ENCODE data around the gene LHX3.
A peak's percentile ranks its signal among the peaks of the same experiment; 100 is the strongest.

The LHX3 gene

DNA sequence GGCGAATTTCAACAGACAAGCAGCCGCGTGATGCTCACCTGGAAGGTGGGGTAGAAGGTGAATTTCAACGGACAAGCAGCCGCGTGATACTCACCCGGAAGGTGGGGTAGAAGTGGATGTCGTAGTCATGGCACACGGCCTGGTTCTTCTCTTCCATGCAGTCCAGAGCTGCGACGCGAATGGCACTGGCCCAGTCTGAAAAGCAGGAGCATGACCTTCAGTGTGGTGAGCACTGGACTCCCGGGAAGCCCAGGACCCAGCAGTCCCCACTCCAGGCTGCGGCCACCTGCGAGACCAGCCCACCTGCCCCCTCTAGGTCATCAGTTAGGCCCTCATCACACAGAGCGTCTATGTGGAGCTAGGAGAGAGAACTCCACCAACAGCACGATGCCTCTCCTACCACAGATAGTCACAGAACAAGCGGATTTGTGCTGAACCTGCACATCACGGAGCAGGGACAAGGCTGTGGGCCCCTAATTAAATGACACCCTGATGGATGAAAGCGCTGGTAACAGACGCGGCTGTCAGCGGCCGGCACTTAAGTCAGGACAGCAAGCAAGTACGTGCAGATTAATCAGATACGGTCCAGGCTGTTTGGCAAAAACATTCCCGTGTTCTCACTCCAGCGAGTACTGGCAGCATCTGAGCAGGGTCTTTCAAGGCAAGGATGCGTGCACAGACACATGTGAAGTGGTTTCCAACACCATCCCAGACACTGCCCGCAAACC is 21.9 kb upstream of the LHX3 start:
- TF ChIP-seq, protein P1, sequence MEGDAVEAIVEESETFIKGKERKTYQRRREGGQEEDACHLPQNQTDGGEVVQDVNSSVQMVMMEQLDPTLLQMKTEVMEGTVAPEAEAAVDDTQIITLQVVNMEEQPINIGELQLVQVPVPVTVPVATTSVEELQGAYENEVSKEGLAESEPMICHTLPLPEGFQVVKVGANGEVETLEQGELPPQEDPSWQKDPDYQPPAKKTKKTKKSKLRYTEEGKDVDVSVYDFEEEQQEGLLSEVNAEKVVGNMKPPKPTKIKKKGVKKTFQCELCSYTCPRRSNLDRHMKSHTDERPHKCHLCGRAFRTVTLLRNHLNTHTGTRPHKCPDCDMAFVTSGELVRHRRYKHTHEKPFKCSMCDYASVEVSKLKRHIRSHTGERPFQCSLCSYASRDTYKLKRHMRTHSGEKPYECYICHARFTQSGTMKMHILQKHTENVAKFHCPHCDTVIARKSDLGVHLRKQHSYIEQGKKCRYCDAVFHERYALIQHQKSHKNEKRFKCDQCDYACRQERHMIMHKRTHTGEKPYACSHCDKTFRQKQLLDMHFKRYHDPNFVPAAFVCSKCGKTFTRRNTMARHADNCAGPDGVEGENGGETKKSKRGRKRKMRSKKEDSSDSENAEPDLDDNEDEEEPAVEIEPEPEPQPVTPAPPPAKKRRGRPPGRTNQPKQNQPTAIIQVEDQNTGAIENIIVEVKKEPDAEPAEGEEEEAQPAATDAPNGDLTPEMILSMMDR (conservative IDR thresholded peaks at IDR 0.05; ENCODE audit: control insufficient read depth, insufficient read depth, low read depth, low read length), result no peak
- H3K4me3 ChIP-seq (ENCODE audit: control insufficient read depth, low read depth, low read length), result no peak overlapping the region
- DNase-seq (ENCODE audit: low read depth), result no peak

DNA sequence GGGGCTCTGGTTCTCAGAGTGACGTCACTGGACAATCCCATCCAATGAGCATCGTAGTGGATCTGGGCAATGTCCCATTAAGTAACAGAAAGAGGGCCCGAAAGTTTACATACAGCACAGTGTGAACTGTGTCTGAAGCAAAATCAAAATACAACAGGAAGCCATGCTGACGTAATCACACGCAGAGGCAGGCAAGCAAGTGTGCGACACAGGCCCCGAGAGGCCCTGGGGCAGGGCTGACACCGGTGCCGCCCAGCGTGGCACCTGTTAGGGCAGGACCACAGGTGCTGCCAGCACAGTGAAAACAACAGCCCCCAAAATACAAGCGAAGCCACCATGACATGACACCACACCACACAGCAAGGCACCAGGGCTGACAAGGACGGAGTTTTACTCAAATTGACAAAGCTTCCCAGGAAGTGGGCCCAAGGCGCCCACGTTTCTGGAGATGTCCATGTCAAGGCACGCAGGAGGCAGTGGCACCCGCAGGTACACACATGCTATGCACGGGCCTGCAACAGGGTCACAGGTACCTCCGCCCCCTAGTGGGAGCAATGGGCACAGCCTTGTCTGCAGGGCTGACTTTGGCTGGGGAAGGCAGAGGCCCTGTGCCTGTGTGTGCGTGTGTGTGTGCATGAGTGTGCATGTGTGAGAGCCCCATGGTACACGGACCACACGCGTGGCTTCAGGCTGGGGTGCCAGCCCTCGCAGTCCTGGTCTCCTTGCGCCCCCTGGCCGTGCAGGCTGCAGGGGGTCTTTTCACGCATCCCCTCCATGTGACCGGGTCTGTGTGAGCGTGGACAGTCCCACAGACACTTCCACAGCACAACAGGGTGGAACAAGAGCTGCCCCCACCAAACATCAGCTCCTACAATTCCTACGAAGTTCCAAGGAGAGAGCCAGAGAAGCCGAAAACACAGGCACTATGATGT is 21.1 kb upstream of the LHX3 start:
- DNase-seq (ENCODE audit: low read depth), result peak; percentile 36
- no peak overlapping the region for H3K4me3 ChIP-seq (ENCODE audit: control insufficient read depth, low read depth, low read length)
- TF ChIP-seq, protein P1 (conservative IDR thresholded peaks at IDR 0.05; ENCODE audit: control insufficient read depth, insufficient read depth, low read depth, low read length), result peak; percentile 83

DNA sequence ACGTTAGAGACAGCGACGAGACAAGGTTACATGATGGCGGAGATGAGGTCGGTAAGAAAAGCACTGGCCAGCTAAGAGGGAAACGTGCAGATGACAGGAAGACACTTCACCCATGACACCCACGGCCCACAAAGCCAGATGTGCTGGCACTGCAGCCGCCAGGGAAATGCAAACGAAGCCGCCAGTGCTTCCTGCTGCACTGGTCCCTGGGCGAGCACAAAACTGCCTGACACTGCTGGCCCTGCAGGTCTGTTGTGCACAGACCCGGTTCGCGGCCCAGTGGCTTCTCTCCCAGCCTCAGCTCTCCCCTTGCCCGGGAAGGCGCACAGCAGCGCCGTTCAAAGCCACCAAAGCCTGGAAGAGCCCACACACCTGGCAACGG is 20.4 kb upstream of the LHX3 start:
- H3K4me3 ChIP-seq (ENCODE audit: control insufficient read depth, low read depth, low read length), result no peak overlapping the region
- DNase-seq (ENCODE audit: low read depth), result no peak
- TF ChIP-seq, protein P1 (conservative IDR thresholded peaks at IDR 0.05; ENCODE audit: control insufficient read depth, insufficient read depth, low read depth, low read length), result no peak

DNA sequence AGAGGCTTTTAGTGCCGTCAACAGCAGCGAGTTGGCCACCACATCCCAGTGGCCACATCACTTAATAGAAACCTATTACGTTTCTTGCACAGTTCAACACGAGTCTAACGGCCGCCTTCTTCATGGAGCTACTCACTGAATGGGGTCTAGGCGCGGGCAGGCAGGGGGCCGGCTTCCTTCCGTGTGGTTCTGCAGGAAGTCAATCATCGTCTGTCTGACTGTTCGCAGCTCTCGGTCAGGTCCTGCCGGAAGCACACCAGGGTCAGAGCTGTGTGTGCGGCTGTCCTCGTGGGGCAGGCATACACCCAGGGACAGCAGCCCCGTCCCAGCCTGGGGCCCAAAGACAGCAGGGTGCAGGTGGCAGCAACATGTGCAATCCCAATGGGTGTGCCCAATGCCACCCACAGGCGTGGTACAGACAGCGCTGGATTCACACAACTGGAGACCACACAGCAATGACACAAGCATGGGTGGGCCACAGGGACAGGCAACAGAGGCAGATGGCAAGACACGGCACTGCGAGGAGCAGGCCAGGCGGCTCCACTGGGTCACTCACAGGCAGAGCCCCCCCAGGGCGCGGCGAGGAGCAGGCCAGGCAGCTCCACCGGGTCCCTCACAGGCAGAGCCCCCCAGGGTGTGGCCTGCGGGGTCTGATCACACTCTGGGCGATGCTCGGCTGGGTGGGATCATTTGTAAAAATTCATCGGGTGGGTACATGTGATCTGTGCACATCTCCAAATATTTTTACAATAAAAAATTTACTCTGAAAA is 19.1 kb upstream of the LHX3 start:
- TF ChIP-seq, protein P1 (conservative IDR thresholded peaks at IDR 0.05; ENCODE audit: control insufficient read depth, insufficient read depth, low read depth, low read length), result no peak
- DNase-seq (ENCODE audit: low read depth), result no peak
- H3K4me3 ChIP-seq (ENCODE audit: control insufficient read depth, low read depth, low read length), result no peak overlapping the region

DNA sequence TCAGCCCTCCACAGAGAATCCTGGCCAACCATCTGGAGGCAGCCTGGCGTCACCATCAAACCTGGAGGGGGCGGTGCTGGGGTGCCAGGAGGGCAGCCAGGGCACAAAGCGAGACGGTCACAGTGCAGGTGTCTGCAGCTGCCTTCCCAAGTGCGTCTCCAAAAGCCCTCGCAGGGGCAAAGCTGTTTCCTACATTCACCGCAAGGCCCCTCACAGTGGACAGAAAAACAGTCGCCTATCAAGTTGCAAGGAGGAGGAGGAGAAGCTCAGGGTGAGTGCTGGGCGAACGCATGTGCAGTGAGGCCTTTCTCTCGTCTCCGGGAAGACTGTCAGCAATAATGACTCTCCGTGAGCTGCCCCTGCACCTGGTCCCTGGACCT is 18.0 kb upstream of the LHX3 start:
- DNase-seq (ENCODE audit: low read depth), result no peak
- H3K4me3 ChIP-seq (ENCODE audit: control insufficient read depth, low read depth, low read length), result no peak overlapping the region
- TF ChIP-seq, protein P1 (conservative IDR thresholded peaks at IDR 0.05; ENCODE audit: control insufficient read depth, insufficient read depth, low read depth, low read length), result no peak

DNA sequence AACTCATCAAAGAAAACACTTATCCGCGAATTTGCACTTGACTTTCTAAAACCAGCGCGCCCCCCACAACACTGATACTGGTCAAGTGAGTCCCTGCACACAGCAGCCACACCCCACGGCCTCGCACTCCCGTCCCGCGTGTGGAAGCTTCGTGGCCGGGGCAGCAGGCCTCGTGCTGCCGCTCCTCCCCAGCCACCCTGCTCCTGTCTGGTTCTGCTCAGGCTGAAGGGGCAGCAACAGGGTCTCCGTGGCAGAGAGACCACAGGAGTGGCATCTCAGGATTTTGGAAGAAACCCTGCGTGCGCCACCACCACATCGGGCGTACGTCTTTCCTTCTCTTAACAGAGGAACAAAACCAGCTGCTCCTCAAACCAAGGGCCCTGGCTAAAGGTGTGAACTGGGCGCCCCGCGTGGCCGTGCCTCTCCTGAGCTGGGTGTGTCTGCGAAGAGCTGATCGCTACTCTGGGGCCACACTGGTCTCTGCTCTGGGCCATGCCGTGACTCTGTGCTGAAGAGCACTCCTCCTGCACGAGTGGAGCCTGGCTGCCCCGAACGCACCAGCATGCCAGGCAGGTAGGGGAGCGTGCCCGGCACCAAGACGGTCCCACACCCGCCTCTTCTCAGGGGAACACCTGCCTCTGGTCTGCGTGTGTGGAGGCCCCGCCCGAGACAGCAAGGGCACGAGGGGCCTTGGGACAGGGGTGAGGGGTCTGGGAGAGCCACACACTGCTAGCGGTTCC is 17.4 kb upstream of the LHX3 start:
- DNase-seq (ENCODE audit: low read depth), result no peak
- no peak overlapping the region for H3K4me3 ChIP-seq (ENCODE audit: control insufficient read depth, low read depth, low read length)
- TF ChIP-seq, protein P1 (conservative IDR thresholded peaks at IDR 0.05; ENCODE audit: control insufficient read depth, insufficient read depth, low read depth, low read length), result no peak

All from fibroblast of mammary gland (primary cell).